ENCODE data around the gene PSKH1.
"Not testable (repeated sequence)": the region's sequence is repeated elsewhere in the genome, so short reads cannot be mapped to it uniquely, and the experiment has no call there.

The PSKH1 gene

GRCh38 chr16:67892899-67893742 is at the start of gene PSKH1:
PSKH1 (plus strand) TSS chr16:67893254; CDS start chr16:67908750, 15,496 bp downstream.
- DNase-seq (ENCODE audit: low spot score) = peak; percentile 94

GRCh38 chr16:67843343-67843765 is 49.7 kb upstream of the PSKH1 start:
- no peak for DNase-seq (ENCODE audit: low spot score)

- DNase-seq (ENCODE audit: low spot score) = no peak
Measured at GRCh38 chr16:67844497-67844896, 48.6 kb upstream of the PSKH1 start.

GRCh38 chr16:67845291-67846062 is 47.6 kb upstream of the PSKH1 start:
- no peak for DNase-seq (ENCODE audit: low spot score)

GRCh38 chr16:67846063-67846319 is 47.1 kb upstream of the PSKH1 start:
- DNase-seq (ENCODE audit: low spot score) = no peak

- peak; percentile 91 for DNase-seq (ENCODE audit: low spot score)
Measured at GRCh38 chr16:67846320-67847063, 46.6 kb upstream of the PSKH1 start, which contains the start of gene NUTF2. NUTF2 (plus strand) TSS chr16:67846933; CDS start chr16:67865131, 18,198 bp downstream.

- peak; percentile 56 for DNase-seq (ENCODE audit: low spot score)
Measured at GRCh38 chr16:67847064-67847861, 45.8 kb upstream of the PSKH1 start, which contains the start of gene CENPT. CENPT (minus strand) TSS chr16:67847693; CDS start chr16:67833859, 13,834 bp downstream.

GRCh38 chr16:67848118-67848517 is 44.9 kb upstream of the PSKH1 start:
- no peak for DNase-seq (ENCODE audit: low spot score)

- DNase-seq (ENCODE audit: low spot score) = no peak
Measured at GRCh38 chr16:67853670-67854069, 39.4 kb upstream of the PSKH1 start.

GRCh38 chr16:67855789-67856188 is 37.3 kb upstream of the PSKH1 start:
- no peak for DNase-seq (ENCODE audit: low spot score)

- no peak for DNase-seq (ENCODE audit: low spot score)
Measured at GRCh38 chr16:67856927-67857546, 36.0 kb upstream of the PSKH1 start.

GRCh38 chr16:67857547-67858233 is 35.4 kb upstream of the PSKH1 start:
- DNase-seq (ENCODE audit: low spot score) = peak; percentile 82

- DNase-seq (ENCODE audit: low spot score) = no peak
Measured at GRCh38 chr16:67858500-67858899, 34.6 kb upstream of the PSKH1 start.

- no peak for DNase-seq (ENCODE audit: low spot score)
Measured at GRCh38 chr16:67860589-67861398, 32.3 kb upstream of the PSKH1 start.

GRCh38 chr16:67861877-67862276 is 31.2 kb upstream of the PSKH1 start:
- no peak for DNase-seq (ENCODE audit: low spot score)

- no peak for DNase-seq (ENCODE audit: low spot score)
Measured at GRCh38 chr16:67862623-67863583, 30.2 kb upstream of the PSKH1 start.

- DNase-seq (ENCODE audit: low spot score) = not testable (repeated sequence)
Measured at GRCh38 chr16:67864044-67864443, 29.0 kb upstream of the PSKH1 start.

GRCh38 chr16:67864594-67864993 is 28.5 kb upstream of the PSKH1 start:
- no peak for DNase-seq (ENCODE audit: low spot score)

Data from SW480 (cell line).